Putamen (tissue), 1 donor: ENCODE data around the gene KIAA0930.
A peak's percentile ranks its signal among the peaks of the same experiment; 100 is the strongest.
"Not testable (repeated sequence)": the region's sequence is repeated elsewhere in the genome, so short reads cannot be mapped to it uniquely, and the experiment has no call there.

Source experiments
- DNase-seq: peaks from one replicate; pipeline ENCODE4 v3.0.0-alpha.2; 2016; ENCODE audit warnings: low spot score

KIAA0930 gene

DNA sequence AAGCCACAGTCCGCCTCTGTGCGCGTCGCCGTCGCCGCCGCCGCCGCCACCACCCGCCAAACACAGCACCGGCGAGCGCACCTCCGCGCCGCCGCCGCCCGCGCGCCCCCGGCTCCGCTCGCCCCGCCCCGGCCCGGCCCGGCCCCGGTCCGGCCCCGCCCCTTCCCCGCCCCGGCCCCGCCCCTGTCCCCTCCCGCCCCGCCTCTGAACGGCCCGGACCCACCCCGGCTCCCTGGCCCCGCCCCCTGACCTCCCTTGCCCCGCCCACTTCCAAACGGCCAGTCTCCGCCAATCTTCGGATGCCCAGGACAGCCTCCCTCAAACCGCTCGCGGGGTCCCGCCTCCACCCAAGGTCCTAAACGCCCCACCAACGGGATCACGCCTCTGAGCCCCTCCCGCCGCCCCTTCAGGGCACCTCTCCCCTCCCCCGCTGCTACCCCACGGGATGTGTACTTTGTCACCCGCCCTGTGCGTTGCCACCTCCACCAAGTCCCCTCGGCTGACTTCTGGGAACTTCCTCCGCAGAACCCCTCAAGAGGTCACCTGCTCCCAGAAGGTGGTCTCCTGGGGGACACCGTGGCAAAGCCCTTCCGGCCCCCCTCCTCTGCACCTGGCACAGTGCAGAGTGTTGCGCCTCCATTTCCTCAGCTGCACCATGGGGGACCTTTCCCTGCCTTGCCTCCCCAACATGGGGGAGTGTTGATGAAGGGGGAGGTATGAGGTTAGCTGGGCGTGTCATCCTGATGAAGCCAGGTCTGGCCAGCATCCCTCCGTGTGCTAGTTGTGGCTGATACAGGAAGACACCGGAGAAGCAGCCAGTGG lies at the start of gene KIAA0930:
KIAA0930 (minus strand) TSS at position 85 of the 822 bp plus-strand sequence. CDS start 191 bp downstream, outside the sequence.
- peak; percentile 74 for DNase-seq

DNA sequence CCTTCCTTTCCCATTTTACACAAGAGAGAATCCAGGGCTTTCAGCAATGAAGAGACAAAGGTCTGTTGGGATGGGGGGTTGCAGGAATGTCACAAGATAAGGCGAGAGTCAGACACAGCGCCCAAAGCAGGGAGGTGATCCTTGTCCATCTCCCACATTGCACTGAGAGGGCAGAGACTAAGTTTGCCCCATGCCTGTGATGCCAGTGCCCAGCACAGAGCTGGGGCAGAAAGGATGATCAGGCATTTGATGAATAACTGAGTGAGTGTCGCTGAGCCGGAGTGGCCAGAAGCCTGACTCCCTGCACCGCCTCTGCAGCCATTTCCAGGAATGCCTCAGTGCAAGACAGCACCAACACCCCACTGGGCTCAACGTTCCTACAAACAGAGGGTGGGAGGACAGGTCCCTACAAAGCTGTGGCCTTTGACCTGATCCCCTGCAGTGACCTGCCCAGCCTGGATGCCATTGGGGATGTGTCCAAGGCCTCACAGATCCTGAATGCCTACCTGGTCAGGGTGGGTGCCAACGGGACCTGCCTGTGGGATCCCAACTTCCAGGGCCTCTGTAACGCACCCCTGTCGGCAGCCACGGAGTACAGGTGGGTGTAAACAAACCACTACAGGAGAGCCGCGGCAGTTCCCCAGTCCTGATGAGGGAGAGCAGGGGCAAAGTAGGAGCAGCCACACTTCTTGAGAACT lies 46.3 kb upstream of the KIAA0930 start:
- no peak for DNase-seq

DNA sequence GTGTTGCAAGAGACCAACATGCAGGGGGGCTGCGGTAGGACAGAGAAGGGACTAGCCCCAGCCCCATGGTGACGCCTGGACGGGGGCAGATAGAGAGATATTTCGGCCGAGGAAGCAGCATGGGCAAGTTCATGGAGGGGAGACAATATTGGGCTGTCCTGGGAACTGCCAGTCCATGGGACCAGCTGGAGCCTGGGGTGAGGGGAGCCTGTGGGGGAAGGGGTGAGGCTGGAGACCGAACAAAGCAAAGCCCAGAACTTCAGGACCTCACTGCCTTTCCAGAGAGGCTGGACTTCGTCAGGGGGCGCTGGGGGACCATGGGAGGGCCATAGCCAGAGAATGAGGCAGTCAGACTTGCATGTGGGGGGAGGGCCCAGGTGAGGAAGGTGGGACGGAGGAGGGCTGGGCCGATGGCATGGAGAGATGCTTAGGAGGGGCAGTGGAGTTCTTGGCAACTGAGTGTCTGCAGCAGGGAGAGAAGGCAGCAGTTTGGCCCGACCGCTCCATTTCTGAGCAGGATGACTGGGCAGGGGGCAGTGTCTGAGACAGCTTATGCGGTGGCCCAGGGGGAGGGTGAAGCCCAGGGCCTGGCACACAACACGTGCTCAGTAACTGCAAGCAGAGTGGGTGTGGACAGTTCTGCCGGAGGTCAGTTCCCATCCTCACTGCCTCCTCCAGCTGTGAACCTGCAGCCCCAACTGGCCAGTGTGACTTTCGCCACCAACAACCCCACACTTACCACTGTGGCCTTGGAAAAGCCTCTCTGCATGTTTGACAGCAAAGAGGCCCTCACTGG lies 44.8 kb upstream of the KIAA0930 start:
- no peak for DNase-seq

DNA sequence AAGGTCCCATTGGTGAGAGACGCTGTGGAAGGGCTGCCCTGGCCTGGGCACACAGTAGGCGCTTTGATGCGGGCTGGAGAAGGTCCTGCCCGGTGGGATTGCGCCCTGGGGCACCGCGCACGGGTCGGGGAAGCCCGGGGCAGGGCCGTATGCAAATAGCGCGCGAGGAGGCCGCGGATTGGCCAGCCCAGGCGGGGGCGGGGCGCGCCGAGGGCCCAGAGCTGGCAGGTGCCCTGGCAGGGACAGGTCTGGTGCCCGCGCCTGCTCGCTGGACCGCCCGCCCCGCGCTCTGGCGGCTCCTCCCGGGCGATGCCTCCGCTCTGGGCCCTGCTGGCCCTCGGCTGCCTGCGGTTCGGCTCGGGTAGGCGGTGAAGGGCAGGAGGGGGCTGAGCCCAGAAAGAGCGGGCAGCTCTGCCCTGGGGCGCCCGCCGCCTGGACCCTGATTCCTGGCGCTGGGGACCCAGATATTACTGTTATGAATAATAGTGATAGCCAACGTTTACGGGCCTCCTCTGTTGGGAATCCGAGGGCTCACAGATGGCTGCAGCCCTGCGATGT lies 44.1 kb upstream of the KIAA0930 start, which contains the start of gene UPK3A:
UPK3A (plus strand) TSS at position 245 of the 558 bp plus-strand sequence; CDS start at position 310, 65 bp downstream.
- DNase-seq, result no peak

DNA sequence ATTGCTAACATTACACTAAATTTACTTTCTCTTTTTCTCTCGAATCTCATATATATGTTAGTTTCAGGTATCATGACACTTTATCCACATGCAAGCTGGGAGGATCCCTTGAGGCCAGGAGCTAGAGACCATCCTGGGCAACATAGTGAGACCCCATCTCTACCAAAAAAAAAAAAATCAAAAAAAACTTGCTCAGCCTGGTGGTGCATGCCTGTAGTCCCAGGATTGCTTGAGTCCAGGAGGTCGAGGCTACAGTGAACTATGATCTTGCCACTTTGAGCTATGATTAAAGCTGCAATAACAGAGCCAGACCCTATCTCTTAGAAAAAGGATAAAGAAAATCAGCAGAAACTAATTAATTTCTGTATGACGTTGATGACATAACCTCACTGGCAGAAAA lies 40.3 kb upstream of the KIAA0930 start:
- no peak for DNase-seq

DNA sequence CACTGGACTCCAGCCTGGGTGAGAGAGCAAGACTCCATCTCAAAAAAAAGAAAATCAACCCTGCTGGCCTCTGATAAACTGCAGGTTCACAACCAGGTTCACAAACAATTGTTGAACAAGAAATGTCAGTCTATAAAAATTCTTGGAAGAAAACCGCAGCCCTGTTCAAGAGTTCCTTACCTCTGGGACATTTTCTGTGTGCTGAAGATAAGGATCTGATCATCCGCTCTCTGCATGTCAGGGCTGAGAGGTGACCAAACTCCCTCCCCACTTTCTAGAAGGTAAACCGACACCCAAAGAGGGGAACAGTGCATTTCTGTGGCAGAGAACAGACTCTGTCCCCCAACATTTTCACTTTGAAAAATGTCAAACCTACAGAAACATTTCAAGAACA lies 39.9 kb upstream of the KIAA0930 start:
- DNase-seq, result no peak

DNA sequence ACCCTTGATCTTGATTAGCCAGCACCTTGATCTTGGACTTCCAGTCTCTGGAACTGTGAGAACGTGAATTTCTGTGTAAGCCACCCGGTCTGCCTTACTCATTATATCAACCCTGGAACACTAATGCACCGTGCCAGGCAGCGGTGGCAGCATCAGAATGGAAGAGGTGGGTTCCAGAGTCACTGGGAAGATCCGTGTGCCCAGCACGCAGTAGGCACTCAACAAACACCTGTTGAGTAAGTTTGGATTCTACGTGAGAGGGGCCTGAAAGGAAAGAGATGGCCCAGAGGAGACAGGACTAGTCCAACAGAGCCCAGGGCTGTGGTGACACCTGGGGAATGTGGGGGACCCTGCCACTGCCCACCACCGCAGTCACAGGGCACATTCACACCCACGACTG lies 37.4 kb upstream of the KIAA0930 start:
- DNase-seq, result no peak

DNA sequence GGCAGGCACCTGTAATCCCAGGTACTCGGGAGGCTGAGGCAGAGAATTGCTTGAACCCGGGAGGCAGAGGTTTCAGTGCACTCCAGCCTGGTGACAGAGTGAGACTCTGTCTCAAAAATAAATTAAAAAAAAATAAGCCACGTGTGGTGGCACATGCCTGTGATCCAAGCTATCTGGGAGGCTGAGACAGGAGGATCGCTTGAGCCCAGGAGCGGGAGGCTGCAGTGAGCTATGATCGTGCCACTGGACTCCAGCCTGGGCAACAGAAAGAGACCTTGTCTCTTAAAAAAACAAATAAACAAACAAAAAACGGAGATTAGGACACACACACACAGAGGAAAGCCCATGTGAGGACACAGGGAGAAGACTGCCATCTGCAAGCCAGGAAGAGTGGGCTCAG lies 37.0 kb upstream of the KIAA0930 start:
- DNase-seq, result not testable (repeated sequence)

DNA sequence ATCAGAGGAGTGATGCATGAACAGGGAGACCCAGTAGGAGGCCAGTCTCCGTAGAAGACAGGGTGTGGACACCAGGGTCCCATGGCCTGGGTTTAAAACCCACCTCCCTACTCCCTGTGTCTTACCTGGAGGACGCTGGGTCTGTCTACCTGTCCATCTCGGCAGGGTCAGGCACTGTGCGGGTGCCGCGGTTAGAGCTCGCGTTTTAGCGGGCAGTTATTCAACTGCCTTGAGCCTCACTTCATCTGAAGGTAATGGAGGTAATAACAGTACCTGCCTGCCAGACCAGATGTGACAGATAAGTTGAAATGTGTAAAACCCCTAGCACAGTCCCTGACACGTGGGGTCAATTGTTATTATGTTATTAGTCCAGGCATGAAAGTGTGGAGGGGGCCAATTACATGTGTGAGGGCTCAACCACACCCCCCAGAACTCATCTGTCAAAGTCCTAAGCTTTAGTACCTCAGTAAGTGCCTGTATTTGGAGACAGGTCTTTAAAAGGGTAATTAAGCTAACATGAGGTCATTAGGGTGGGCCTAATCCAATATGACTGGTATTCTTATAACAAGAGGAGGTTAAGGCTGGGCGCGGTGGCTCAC lies 35.9 kb upstream of the KIAA0930 start:
- DNase-seq, result no peak

DNA sequence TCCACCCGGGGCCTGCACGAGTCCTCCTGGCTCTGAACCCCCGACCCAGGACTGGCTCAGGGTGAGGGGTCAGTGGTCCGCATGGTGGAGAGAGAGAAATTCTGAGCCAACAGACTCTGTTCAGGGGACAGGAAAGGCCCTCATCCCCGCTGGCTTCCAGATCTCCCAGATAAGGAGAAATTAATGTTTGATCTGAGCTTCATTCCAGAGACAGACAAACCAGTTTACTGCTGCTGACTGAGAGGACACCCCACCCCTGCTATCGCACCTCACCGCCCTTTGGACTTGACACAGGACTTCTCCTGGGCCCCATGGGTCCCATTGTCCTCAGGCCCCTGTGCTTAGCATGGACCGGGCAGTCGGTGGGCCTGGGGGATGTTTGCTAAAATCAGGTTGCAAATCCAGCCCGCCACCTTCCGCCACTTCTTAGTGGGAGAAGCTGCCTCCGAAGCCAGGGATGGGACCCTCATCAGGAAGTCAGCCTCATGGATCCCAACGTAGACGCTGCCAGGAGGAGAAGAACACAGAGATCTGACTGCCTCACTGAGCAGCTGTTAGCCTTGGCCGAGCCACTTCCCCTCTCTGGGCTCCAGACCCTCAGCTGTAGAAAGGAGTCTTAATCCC lies 32.9 kb upstream of the KIAA0930 start:
- no peak for DNase-seq

DNA sequence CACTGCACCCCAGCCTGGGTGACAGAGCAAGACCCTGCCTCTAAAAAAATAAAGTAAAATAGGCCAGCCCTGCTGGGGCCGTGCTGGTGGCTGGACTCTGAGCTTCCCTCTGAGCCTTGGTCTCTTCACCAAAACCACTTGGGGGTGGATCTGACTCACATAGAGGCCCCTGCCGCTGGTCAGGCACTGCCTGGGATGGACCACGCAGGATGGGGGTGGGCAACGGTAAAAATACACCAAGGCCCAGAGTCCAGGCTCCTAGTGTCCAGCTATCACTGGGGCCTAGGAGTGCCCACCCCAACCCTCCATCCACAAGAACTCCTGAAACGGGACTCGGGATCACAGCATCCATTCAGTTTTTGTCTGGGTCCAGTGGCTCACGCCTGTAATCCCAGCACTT lies 31.8 kb upstream of the KIAA0930 start:
- no peak for DNase-seq

DNA sequence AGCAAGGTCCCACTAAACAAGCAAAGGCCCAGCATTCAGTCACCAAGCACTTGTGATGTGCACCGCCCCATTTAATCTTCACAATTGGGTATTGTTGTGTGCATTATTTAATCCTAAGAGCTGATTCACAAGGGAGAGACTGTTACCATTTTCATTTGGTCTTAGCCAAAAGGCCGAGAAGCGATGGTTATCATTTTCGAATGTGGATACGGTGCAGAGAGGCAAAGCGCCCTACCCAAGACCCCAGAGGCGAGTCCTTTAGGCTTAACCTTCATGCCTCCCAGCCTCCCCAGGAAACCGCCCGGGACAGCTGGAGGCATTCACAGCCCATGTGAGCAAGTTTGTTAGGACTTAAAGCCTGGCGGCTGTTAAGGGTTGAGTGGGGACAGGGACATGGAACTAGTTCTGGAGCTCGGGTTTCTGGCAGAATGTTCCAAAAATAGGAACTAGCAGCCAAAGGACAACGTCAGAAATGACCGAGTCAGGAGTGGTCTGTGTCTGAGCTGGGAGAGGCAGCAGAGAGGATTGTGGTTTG lies 31.0 kb upstream of the KIAA0930 start:
- DNase-seq, result peak; percentile 64

DNA sequence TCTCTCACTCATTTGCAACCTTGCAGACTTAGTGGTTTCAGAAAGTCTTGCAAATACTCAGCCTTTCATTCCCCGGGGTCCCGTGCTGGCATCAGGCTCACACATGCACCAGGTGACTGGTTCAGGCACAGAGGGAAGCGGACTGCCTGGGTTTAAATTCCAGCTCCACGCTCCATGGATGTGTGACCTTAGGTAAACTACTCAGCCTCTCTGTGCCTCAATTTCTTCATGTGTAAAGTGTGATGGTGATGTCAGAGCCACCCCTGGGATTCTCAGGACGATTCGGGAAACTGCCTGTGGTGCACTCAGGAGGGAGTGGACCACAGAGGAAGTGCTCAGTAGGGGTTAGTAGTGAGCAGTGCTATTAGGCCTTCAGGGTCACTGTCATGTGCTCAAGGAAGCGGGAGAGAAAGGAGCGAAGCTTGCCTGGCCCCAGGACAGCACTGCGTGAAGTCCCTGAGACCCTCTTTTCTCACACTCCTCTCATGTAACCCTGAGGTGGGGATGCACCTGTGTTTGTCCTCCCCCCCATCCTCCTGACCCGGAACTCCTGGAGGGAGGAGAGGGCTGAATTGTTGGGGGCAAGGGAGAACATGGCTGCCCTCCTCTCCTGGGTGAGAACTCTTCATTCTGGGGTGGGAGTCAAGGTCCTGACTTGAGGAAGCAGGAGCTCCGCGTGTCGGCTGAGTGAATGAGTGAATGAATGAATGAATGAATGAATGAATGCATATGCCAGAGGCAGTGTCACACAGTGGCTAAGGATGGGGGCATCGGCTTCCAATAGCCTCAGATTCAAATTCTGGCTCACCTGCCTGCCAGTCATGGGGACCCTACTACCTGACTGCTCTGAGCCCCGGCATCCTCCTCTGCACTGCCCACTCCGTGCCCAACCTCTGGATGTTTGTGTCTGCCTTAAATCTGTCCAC lies 29.7 kb upstream of the KIAA0930 start:
- DNase-seq, result no peak

DNA sequence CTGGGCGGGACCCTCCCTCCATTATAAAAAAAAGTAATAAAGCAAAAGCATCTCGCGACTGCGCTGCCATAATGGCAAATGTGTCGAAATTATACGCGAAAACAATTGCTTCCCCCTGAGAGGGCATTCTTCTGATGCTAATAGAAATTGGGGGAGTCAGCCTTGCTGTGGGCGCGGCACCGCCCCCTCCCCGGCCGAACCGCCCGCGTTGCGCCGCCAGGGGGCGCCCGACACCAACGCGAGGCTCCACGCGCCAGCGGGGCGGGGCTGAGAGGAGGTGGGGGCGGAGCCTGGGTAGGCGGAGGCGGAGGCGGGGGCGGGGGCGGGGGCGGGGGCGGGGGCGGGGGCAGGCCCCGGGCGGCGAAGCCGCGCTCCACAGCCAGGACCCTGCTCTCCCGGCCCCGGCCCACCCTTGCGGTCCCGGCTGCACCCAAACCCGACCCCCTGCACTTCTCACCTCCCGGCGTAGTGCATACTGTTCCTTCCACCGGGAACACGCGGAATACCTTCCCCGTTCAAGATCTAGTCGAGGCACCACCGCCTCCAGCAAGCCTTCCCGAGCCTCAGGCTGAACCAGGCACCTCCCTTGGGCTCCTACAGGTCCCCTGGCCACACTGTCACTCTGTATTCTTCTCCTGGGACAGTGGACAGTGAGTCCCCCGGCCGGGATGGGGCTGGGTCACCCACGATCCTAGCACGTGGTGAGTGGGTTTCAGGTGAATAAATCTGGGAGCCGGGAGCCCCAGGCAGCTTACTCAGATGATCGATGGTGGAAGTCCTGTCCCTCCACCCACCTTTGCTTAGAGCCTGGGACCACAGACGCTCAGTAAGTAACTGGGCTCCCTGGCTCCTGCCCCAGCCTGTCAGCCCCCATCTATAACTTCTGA lies 28.5 kb upstream of the KIAA0930 start:
- DNase-seq, result peak; percentile 82

DNA sequence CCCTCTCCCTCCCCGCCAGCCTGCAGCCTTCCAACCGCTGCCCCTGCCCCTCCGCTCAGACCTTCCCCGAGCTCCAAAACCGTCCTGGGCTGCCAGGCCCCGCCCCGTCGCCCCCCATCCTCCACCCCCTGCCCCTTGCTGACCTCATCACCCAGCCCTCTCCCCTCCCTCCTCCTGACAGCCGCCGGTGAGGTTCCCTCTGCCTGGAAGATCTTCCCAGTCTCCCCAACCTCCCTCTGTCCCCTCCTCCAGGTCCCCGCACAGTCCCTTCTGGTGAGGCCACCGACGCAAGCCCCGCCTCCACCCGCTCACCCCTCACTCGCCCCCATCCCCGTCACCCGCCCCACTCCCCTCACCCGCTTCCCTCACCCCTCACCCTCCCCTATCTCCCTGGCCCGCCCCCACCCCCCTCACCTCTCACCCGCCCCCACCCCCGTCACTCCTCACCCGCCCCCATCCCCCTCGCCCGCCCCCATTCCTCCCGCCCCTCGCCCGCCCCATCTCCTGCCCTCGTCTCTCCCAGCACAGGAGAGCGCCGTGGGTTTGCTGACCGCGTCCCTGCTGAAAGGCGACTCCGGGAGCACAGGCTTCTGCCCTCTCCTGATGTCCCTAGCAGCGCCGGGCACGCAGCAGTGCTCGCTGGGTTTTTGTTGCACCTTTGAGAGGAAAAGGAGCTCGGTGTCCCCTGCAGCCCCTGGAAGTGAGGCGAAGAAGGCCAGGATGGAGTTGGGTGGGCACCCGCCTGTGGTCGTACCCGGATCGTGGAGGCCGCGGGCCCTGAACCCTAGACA lies 27.7 kb upstream of the KIAA0930 start:
- no peak for DNase-seq

DNA sequence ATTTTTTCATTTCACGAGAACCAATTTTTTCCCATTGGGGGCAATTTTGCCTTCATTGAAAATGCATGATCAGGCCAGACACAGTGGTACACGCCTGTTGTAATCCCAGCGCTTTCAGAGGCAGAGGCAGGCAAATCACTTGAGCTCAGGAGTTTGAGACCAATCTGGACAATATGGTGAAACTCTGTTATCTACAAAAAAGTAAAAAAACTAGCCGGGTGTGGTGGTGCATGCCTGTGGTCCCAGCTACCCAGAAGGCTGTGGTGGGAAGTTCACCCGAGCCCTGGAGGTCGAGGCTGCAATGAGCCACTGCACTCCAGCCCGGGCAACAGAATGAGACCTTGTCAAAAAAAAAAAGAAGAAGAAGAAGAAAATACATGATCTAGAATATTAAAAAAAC lies 24.8 kb upstream of the KIAA0930 start:
- no peak for DNase-seq

DNA sequence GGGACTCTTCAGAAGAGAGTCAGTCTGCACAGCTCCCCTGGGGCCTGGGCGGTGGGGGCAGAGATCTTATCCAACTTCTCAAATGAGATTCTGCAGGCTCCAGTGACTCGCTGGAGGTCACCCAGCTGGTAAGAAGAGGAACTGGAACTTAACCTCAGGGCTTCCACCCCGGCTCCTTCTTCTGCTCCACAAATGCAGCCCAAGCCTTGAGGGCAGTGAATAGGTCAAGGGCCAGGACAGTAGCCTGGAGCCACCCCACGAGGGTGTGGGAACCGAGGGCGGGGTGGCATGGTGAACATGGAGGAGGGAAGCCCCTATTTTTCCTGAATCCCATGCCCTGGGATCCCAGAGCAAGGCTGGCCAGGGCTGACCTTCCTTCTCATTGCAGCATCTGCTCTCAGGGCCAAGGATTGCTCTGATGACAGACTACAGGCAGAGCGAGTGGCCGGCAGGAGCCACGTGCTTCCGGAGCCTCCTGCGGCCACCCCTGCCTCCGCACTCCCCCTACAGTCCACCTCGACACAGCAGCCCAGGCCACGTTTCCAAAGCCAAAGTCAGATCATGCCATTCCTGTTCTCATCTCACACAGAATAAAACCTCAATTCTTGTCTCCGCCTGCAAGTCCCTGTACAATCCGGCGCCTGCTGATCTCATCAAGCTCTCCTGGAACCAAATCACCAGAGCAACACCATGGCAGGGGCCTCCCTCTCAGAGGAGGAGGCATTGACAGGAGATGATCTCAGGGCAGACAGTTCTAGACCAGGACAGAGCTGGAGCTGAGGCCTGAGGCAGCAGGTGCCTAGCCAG lies 23.0 kb upstream of the KIAA0930 start:
- DNase-seq, result no peak
